GM21526 (cell line): Measurements from ENCODE around the gene MYDGF.
"Not testable (repeated sequence)": the region's sequence is repeated elsewhere in the genome, so short reads cannot be mapped to it uniquely, and the experiment has no call there.

Experiments
- ATAC-seq: cut with Tn5 transposase; IDR thresholded peaks from one replicate; pipeline ENCODE4 v1.9.1; 2021; ENCODE audit warnings: moderate library complexity; ENCODE audit not compliant: unreplicated experiment, low FRiP score

MYDGF gene

GRCh38 chr19:4669723-4670480, at the start of gene MYDGF:
Gene MYDGF (minus strand): TSS chr19:4670342. CDS start chr19:4670334, 8 bp downstream.
- peak; percentile 80 for ATAC-seq

GRCh38 chr19:4719499-4719866, 49.3 kb upstream of the MYDGF start:
- no peak for ATAC-seq

GRCh38 chr19:4717966-4718701, 48.0 kb upstream of the MYDGF start:
- ATAC-seq, result no peak

- ATAC-seq, result no peak
Measured at GRCh38 chr19:4717191-4717965, 47.2 kb upstream of the MYDGF start.

- ATAC-seq, result no peak
Measured at GRCh38 chr19:4715529-4716221, 45.5 kb upstream of the MYDGF start.

- not testable (repeated sequence) for ATAC-seq
Measured at GRCh38 chr19:4715178-4715528, 45.0 kb upstream of the MYDGF start.

- ATAC-seq, result no peak
Measured at GRCh38 chr19:4714016-4714415, 43.9 kb upstream of the MYDGF start.

GRCh38 chr19:4713384-4713951, 43.3 kb upstream of the MYDGF start:
- no peak for ATAC-seq

GRCh38 chr19:4712771-4713170, 42.6 kb upstream of the MYDGF start:
- no peak for ATAC-seq

GRCh38 chr19:4711211-4711610, 41.1 kb upstream of the MYDGF start:
- ATAC-seq, result no peak

GRCh38 chr19:4710281-4710600, 40.1 kb upstream of the MYDGF start:
- ATAC-seq, result no peak

- no peak for ATAC-seq
Measured at GRCh38 chr19:4709440-4710280, 39.5 kb upstream of the MYDGF start.

GRCh38 chr19:4707956-4708650, 38.0 kb upstream of the MYDGF start:
- ATAC-seq, result no peak

GRCh38 chr19:4707322-4707721, 37.2 kb upstream of the MYDGF start:
- ATAC-seq, result no peak

- ATAC-seq, result no peak
Measured at GRCh38 chr19:4705413-4706131, 35.4 kb upstream of the MYDGF start.

GRCh38 chr19:4704317-4704673, 34.2 kb upstream of the MYDGF start:
- ATAC-seq, result no peak

GRCh38 chr19:4703671-4704316, 33.7 kb upstream of the MYDGF start:
- ATAC-seq, result no peak

- no peak for ATAC-seq
Measured at GRCh38 chr19:4702764-4703163, 32.6 kb upstream of the MYDGF start.
